HG02981 (cell line): ENCODE measurements around the gene TFAP2A.

Experiments used
- ATAC-seq: cut with Tn5 transposase; IDR thresholded peaks from one replicate; pipeline ENCODE4 v1.9.1; 2021; ENCODE audit warnings: mild to moderate bottlenecking, moderate library complexity; ENCODE audit not compliant: unreplicated experiment

The TFAP2A gene

DNA sequence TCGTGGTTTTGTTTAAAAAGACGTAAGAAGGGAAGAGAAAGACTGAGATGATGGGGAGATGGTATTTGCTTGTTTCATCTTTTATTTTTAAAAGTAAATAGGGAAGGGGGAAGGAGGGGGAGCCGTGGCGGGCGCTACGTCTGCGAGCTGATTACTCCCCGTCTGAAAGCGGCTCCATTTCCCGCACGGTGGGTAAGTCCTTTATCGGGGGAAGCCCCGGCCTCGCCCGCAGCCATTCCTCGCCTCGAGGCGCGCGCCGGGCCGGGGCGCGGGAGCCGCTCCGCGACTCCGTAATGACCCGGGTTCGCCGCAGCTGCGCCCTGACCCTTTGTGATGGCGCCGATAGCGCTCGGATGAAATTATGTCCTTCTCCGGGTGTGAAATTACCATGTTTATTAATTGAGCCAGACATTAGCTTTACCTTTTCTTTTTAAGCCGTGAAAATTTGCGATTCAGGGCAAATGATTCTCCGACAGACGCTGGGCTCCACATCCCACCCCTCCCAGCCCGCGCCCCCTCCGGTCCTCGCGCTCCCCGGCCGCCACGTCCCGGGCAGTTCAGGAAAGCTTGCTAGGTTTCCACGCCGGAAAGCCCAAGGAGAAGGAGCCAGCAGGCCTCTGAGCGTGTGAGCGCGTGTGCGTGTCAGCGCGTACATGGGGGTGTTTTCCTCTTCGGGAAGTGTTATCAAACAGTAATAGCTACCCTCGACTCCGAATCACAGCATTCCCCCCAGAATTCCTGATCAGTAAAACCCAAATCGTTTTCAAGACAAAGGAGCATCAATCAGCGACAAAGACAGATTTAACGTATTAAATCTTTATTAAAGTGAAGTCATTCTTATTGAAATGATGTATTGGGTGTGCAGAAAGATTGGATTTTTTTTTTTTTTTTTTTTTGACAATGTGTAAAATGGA is 30.0 kb downstream of the TFAP2A start:
- no peak for ATAC-seq

GRCh38 chr6:10384091-10384609 is 30.7 kb downstream of the TFAP2A start:
- ATAC-seq = no peak

- no peak for ATAC-seq
Measured at GRCh38 chr6:10383331-10384090, 31.4 kb downstream of the TFAP2A start.

DNA sequence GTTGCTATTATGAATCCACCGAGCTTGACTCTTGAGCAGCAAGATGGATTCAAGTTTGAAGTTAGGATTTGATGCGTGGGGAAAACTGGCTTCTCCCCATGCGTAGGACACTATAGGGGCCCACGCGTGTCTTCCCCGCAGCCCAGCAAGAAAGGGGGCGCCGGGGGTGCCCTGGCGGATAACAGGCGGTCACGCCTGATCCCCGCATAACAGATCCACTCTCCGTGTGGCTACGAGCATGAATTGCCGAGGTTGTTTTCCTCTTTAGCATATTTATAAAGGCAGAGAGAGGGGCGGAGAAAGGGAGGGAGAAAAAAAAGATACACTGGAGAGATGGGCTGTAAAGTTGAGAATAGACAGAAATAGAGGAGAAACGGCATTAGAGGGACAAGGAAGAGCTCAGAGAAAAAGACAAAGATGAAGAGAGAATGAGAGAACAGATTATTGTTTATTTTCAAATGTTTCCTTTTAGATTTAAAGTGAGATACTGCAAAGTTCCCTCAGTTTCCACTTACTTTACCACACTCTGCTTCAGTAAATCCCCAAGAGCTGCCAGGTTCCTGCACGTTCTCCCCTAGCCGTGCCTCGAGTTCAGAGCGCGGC is 32.0 kb downstream of the TFAP2A start:
- ATAC-seq = no peak

DNA sequence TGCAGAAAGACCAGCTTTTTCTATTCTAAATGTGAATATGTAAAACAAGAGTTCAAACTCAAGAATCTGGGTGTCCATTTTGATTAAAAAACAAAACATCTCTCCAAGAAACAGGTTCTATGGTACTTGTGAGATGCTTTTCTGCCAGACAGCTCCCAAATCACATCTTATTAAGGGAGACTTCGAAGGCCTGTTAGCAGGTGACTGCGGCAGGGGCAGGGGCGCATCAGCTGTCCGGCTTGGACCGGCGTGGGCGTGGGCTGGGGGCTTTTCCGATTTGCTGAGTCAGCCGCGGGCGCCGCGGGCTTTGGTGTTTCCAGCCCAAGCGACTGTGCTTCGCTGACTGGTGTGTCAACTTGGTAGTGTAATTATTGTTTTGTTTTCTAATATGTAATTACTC is 32.6 kb downstream of the TFAP2A start:
- ATAC-seq = no peak

DNA sequence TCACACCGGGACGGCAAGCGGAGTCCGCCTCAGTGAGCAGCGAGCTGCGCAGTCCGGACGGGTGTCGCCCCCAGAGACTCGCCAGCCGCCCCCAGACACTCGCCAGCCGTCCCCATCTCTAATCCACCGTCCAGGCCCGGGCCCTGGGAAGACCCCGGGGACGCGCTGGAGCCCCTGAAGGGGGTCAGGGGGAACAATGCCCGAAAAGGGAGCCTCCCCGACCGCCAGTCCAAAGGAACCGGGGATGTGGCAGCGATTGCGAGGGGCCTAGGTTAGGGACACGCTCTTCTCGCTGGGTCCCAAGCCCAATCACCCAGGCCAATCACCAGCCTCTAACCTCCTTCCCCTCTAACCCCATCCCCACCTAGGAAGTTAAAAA is 33.1 kb downstream of the TFAP2A start:
- no peak for ATAC-seq

- ATAC-seq = no peak
Measured at GRCh38 chr6:10381133-10381829, 33.6 kb downstream of the TFAP2A start.

DNA sequence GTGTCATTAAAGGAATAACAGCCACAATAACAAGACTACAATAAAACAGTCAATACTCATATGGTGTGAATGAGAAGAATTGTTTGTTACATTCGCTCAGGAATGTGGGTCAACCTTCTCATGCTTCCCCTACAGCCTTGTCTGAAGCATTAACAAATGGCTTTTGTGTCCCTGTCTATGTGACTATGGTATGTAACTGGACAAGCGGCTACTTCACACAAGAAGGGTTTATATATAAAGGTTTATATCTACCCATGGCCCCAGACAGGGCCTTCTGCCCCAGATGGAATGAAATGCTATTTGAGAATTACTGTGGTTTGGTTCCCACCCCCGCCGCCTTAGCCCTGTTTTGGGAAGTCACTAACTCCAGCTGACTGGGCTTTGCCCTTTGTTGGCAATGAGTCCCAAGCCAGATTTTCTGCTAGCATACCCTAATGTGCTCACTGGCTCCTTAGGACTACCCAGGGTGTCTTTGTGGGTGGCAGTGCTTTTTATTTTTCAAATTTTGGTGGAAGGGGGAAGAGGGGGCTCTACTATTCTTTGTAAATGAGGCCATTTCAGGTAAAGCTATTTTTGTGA is 39.4 kb downstream of the TFAP2A start:
- ATAC-seq = no peak

DNA sequence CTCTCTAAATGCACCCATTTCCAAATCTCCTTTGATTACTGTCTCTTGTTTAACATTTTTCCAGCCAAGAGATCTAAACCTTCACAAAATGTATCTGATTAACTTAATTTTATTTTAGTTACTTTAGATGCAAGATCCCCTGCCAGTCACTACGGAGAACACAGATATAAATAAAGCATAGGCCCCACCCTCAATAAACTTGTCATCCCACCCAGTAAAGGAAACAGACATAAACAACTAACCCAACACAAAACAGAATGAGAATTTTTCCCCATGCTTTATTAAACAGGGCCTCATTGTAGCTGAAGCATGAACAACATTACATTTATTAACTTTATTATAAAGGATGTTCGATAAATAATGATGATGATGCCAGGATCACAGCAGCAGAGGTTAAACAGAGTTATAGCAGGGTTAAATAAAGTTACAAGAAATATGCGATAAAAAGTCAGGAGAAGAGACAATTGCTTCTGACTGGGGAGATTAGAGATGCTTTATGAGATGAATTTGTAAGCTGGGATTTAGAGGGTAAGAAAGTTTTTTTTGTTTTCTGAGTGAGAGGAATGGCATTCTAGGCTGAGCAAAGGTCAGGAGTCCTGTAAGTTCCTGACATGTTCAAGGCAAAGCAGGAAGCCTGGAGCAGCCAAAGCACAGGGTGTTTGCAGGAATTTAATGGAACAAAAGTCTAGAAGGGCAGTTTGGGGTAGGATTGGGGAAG is 41.1 kb downstream of the TFAP2A start:
- ATAC-seq = no peak

DNA sequence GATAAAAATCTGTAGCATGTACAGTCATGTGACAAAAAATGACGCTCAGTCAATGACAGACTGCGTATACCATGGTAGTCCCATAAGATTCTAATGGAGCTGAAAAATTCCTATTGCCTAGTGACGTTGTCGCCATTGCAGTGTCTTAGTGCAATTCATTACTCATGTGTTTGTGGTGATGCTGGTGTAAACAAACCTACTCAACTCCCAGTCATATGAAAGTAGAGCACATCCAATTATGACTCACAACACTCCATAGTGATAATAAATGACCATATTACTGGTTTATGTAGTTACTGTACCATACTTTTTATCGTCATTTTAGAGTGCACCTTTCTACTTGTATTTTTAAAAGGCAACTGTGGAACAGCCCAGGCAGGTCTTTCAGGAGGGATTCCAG is 45.0 kb downstream of the TFAP2A start:
- no peak for ATAC-seq

- no peak for ATAC-seq
Measured at GRCh38 chr6:10368861-10369260, 46.0 kb downstream of the TFAP2A start.

GRCh38 chr6:10363911-10364310 is 51.0 kb downstream of the TFAP2A start:
- ATAC-seq = no peak

DNA sequence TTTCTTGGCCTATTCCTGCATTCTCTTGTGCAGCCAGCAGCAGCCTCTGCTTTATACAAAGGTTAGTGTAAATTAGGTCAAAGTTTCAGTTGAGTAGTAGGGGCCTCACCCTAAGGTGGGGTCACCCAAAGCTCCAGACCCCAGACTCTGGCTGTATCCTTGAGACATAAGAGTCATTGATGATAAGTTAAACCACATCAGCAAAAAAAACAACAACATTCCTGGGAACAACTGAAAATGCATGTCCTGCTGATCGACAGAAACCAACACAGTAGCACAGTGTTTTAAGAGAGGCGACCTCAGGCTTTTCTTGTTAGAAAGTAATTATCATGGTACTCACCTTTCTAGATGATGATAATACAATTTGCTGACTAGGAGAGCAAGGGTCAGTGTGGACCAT is 52.6 kb downstream of the TFAP2A start:
- ATAC-seq = no peak

DNA sequence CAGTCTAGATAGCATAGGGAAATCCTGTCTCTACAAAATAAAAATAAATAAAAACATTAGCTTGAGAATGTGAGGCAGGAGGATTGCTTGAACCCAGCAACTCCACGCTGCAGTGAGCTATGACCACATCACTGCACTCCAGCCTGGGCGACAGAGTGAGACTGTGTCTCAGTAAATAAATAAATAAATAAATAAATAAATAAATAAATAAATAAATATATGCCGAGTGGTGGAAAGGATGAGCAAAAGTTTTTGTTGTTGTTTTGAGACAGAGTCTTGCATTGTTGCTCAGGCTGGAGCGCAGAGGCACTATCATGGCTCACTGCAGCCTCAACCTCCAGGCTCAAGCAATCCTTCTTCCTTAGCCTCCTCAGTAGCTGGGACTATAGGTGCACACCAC is 53.4 kb downstream of the TFAP2A start:
- ATAC-seq = no peak

DNA sequence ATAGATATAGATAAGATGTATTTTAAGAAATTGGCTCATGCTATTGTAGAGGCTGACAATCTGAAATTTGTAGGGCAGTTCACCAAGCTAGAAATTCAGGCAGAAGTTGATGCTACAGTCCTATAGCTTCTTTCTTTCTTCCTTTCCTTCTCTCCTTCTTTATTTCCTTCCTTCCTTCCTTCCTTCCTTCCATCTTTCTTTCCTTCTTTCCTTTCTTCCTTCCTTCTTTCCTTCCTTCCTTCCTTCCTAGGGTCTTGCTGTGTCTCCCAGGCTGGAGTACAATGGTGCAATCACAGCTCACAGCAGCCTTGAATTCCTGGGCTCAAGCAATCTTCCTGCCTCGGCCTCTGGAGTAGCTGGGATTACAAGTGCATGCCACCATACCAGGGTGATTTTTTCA is 55.3 kb downstream of the TFAP2A start:
- no peak for ATAC-seq

DNA sequence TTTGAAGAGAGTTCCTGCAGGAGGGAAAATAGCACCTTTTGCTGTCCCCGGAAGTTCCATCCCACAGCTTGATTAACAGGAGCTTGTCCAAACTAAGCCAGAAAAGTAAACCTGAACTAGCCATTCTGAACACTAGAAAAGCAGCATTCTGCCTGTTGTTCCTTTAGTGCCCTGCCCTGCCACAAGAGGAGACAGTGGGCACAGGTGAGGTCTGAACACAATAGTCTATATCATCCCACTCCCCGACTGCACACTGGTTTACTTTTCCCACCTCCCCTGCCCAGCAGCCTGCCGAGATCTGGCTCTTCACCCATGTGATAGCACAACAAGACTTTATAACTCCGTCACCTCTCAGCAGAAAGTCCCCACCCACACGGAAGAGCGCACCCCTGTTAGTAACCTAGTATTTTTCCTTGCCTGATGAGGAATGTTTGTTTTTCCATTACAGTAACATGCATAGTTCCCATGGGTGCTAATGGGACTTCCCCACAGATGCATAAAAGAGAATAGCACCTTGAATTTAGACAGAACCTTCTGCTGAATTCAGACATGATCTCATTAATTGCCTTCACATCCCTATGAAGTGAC is 59.7 kb downstream of the TFAP2A start:
- ATAC-seq = no peak

- no peak for ATAC-seq
Measured at GRCh38 chr6:10351791-10352190, 63.1 kb downstream of the TFAP2A start.

GRCh38 chr6:10350720-10351119 is 64.2 kb downstream of the TFAP2A start:
- no peak for ATAC-seq

- no peak for ATAC-seq
Measured at GRCh38 chr6:10347561-10348327, 67.1 kb downstream of the TFAP2A start.
